Esophagus mucosa (tissue), 1 donor: ENCODE results near the gene RXFP1. TPM values are rescaled to one million over a fixed set of nuclear protein-coding genes. Genes with fewer than 3 reads are reported as not detected.

Source experiments
- ATAC-seq: fragments of 200-7000 bp; cut with Tn5 transposase; one replicate; pipeline ENCODE4 v1.9.1; 2020
- total RNA-seq: library from RNA; stranded (reverse); gene quantifications from one replicate; pipeline ENCODE4 v1.2.4, GENCODE V29; 2023
- donor health status: DM: yes; HTN: yes; CAD: no.

RXFP1 gene
- total RNA-seq, 1 donor from 2014 or later = 0.12 TPM

DNA sequence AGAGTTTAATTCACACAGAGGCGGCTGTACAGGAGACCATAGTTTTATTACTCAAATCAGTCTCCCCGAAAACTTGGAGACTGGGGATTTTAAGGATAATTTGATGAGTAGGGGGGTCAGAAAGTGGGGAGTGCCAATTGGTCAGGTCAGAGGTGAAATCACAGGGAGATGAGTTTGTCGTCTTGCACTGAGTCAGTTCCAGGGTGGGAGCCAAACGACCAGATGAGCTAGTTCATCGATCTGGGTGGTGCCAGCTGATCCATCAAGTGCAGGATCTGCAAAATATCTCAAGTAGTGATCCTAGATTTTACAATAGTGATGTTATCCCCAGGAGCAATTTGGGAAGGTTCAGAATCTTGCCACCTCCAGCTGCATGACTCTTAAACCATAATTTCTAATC lies 154.4 kb downstream of the RXFP1 start:
- no peak for ATAC-seq

DNA sequence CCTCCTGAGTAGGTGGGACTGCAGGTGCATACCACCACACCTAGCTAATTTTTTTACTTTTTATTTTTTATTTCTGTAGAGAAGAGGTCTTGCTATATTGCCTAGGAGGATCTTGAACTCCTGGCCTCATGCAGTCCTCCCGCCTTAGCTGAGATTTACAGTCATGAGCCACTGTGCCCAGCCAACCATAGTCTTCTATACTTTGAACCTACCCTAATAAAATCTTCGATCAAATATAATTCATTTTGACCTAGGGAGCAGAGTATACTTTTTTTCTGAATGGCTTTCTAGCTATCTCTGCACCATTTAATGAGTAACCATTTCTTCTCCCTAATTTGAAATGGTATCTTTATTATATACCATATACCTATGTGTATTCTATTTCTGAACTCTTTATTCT lies 157.1 kb downstream of the RXFP1 start:
- no peak for ATAC-seq

DNA sequence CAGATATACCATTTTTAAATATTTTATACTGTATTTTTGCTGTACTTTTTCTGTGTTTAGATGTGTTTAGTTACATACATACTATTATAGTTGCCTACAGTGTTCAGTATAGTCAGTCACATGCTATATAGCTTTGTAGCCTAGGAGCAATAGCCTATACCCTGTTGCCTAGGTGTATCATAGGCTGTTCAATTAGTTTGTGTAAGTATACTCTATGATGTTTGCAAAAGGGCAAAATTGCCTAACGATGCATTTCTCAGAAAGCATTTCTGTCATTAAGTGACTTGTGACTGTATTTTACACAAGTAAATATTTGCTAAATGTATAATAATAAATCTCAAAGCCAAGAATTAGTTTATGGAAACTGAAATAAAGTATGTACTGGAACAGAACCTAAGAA lies 159.9 kb downstream of the RXFP1 start:
- no peak for ATAC-seq

DNA sequence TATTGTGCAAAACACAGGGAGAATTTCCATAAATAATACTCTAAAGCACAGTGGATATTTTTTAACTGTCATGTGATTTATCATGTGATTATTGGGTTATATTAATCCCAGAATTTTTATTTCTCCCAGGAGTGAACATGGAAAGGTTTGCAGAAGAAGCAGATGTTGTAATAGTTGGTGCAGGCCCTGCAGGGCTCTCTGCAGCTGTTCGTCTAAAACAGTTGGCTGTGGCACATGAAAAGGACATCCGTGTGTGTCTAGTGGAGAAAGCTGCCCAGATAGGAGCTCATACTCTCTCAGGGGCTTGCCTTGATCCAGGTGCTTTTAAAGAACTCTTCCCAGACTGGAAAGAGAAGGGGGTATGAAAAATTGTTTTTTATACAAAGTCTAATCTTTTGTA lies 160.4 kb downstream of the RXFP1 start:
- ATAC-seq = no peak

DNA sequence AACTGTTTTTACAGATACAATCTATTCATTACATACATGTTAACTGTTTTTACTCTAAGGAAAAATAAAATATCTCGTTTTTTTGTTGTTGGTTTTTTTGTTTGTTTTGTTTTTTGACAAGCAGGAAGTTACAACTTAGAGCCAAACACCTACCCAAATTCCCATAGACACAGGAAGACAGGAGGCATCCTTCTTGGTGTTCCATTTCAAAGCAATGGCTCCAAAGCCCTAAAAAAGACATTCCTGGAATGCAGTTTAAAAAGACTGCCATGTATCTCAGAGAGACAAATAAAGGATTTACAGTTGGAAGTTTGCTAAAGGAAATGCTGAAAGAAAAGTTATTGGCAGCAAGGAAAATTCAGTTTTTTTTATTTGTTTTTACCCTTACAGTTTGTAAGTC lies 167.1 kb downstream of the RXFP1 start:
- no peak for ATAC-seq

Other genes starting within 250 kb of the RXFP1 start
- 2.1 TPM for gene C4orf46, start 150.0 kb downstream of the RXFP1 start, total RNA-seq
- 30.4 TPM for gene ETFDH, start 150.4 kb downstream of the RXFP1 start, total RNA-seq
- gene PPID, start 201.5 kb downstream of the RXFP1 start, total RNA-seq = 12.0 TPM
- gene FNIP2, start 247.1 kb downstream of the RXFP1 start, total RNA-seq = 10.2 TPM